ENCODE measurements around the gene TPST2. TPM values are rescaled to one million over a fixed set of nuclear protein-coding genes. Genes with fewer than 3 reads are reported as not detected.
A peak's percentile ranks its signal among the peaks of the same experiment; 100 is the strongest.

TPST2 gene
- total RNA-seq, 4 donors from 2014 or later, result 44.5 to 59.4 (median 51.9) TPM

DNA sequence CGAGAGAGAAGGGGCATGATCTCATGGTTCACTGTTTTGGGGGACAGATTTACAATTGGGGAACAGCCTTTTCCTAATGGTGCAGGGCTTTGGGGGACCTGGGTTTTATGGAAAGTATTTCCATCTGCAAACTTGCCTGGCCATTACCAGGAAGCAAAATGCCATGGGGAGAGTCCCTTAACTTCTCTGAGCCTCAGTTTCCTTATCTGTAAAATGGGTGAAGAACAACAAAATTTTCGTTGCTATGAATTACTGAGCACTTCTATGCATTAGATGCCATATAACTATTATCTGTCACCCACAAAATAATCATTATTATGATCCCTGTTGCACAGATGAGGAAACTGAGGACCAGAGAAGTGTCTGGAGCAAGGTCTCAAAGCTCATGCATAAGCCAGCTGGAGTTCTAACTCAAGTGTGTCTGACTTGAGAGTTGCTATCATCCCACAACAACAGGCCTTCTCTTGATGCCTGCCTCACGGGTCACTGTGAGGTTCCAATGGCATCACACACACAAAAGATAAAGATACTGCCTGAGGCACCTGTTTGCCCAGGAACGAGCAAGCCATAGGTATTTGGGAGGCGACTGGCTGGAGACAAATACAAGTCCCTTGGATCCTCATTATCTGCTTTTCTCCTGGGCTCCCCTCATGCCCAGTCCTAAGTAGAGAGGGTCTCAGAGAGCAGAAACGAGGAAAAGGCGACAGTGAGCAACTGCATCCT lies 15.8 kb downstream of the TPST2 start:
- 78% methylated on average over 6 of the region's 7 CpGs for WGBS
- Histone ChIP-seq H3K27ac (peak overlapping the region; percentile 11), H3K4me1 (peaks cover 11% of the 10 kb centered on the region)

DNA sequence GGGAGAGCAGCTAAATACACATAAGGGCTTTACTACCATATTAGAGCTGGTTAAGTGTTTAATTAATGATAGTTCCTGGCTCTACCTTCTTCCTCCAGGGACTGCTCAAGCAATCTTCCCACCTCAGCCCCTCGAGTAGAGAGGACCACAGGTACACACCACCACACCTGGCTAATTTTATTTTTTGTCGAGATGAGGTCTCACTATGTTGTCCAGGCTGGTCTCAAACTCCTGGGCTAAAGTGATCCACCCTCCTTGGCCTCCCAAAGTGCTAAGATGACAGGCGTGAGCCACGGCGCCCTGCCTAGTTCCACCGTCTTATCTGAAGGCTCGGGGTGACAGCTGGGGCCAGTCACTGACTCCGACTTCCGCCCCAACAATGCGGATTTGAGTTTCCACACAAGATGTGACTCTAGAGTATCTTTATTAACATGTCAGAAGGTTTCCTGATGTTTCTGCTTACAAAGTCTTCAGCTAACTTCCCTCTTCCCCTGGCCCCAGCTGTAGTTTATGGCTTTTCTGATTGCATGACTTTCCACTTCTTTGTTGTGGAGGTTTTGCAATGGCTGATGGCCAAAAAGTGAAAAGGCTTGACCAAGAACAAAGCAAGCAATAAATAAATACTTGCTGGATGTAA lies 16.8 kb downstream of the TPST2 start:
- DNase-seq (ENCODE audit: low spot score in 2 of 2), result no peak
- TF ChIP-seq, protein P1, sequence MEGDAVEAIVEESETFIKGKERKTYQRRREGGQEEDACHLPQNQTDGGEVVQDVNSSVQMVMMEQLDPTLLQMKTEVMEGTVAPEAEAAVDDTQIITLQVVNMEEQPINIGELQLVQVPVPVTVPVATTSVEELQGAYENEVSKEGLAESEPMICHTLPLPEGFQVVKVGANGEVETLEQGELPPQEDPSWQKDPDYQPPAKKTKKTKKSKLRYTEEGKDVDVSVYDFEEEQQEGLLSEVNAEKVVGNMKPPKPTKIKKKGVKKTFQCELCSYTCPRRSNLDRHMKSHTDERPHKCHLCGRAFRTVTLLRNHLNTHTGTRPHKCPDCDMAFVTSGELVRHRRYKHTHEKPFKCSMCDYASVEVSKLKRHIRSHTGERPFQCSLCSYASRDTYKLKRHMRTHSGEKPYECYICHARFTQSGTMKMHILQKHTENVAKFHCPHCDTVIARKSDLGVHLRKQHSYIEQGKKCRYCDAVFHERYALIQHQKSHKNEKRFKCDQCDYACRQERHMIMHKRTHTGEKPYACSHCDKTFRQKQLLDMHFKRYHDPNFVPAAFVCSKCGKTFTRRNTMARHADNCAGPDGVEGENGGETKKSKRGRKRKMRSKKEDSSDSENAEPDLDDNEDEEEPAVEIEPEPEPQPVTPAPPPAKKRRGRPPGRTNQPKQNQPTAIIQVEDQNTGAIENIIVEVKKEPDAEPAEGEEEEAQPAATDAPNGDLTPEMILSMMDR (IDR thresholded peaks at IDR 0.05), result no peak
- no peak for TF ChIP-seq POLR2A (IDR thresholded peaks at IDR 0.05)
- no peak for TF ChIP-seq EP300 (IDR thresholded peaks at IDR 0.05)
- no peak for TF ChIP-seq POLR2AphosphoS5 (IDR thresholded peaks at IDR 0.05)
- peaks cover 16% of the 10 kb centered on the region for H3K4me1 ChIP-seq
- H3K4me3 ChIP-seq, result no peak overlapping the region
- no peaks in the 10 kb centered on the region for H3K9me3 ChIP-seq
- WGBS, result 67% methylated on average over 10 of the region's 10 CpGs
- H3K27me3 ChIP-seq, result no peaks in the 10 kb centered on the region
- H3K36me3 ChIP-seq, result no peaks in the 10 kb centered on the region
- no peak overlapping the region for H3K27ac ChIP-seq

More for the DNA sequence above, 15.8 kb downstream of the TPST2 start:
- no peaks in the 10 kb centered on the region for H3K9me3 ChIP-seq
- H3K27me3 ChIP-seq, result no peaks in the 10 kb centered on the region
- no peaks in the 10 kb centered on the region for H3K36me3 ChIP-seq
- no peak for DNase-seq (ENCODE audit: low spot score in 2 of 2)
- no peak overlapping the region for H3K4me3 ChIP-seq
- TF ChIP-seq EP300 (IDR thresholded peaks at IDR 0.05), result no peak
- TF ChIP-seq POLR2A (IDR thresholded peaks at IDR 0.05), result no peak
- TF ChIP-seq POLR2AphosphoS5 (IDR thresholded peaks at IDR 0.05), result no peak
- TF ChIP-seq, protein P1 (IDR thresholded peaks at IDR 0.05), result no peak

DNA sequence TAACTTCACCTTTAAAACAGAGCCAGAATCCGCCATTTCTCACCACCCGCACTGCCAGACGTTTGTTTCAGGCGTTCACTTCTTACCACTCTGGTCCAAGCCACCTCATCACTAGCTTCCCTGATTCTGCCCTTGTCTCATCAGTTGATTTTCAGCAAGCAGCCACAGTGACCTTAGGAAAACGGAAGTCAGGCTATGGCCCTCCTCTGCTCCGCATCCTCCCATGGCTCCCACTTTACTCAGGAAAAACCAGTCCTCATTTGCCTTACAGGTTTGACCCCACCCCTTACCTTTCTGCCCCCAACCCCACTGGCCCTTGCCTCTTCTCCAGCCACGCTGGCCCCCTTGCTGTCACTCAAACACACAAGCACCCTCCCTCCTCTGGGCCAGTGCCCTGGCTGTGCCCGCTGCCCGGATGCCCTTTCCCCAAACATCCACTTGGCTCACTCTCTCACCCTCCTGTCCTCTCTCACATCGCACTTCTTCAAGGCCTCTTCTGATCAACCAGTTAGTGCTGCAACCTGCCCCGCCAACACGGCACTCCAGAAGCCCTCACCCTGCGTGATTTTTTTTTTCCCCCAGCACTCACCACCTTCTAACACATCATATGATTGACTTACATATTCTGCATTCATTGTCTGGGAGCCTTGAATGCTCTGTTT lies 18.9 kb downstream of the TPST2 start:
- no peaks in the 10 kb centered on the region for H3K36me3 ChIP-seq
- no peak overlapping the region for H3K4me3 ChIP-seq
- no peak for TF ChIP-seq EP300 (IDR thresholded peaks at IDR 0.05)
- TF ChIP-seq, protein P1 (IDR thresholded peaks at IDR 0.05), result no peak
- DNase-seq (ENCODE audit: low spot score in 2 of 2), result no peak
- H3K27me3 ChIP-seq, result no peaks in the 10 kb centered on the region
- WGBS, result 87% methylated on average over 13 of the region's 13 CpGs
- H3K27ac ChIP-seq, result no peak overlapping the region
- no peaks in the 10 kb centered on the region for H3K9me3 ChIP-seq
- peaks cover 33% of the 10 kb centered on the region for H3K4me1 ChIP-seq

DNA sequence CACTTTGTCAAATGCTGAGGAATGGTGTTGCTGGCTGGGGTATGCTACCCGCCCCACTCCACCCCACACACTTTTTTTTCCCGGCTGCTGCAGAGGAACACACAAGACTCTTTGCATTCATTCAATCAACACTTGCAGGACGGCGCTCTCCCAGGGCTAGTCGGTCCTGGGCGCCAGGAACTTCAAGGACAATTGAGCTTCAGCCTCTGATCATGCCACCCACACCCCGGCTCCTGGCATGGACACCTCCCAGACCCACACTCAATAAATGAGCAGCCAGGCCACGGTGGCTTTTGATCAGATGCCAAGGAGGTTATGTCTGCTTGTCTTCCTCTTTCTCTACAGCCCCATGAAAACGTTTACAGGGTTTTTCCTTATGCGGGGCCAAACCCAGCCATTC lies 19.8 kb downstream of the TPST2 start:
- H3K9me3 ChIP-seq, result no peaks in the 10 kb centered on the region
- H3K4me3 ChIP-seq, result no peak overlapping the region
- no peak for DNase-seq (ENCODE audit: low spot score in 2 of 2)
- no peak overlapping the region for H3K27ac ChIP-seq
- WGBS, result 42% methylated on average over 10 of the region's 10 CpGs
- no peaks in the 10 kb centered on the region for H3K27me3 ChIP-seq
- peaks cover 33% of the 10 kb centered on the region for H3K4me1 ChIP-seq
- no peaks in the 10 kb centered on the region for H3K36me3 ChIP-seq
- TF ChIP-seq EP300 (IDR thresholded peaks at IDR 0.05), result no peak
- TF ChIP-seq, protein P1 (IDR thresholded peaks at IDR 0.05), result no peak
- no peak for TF ChIP-seq POLR2AphosphoS5 (IDR thresholded peaks at IDR 0.05)

DNA sequence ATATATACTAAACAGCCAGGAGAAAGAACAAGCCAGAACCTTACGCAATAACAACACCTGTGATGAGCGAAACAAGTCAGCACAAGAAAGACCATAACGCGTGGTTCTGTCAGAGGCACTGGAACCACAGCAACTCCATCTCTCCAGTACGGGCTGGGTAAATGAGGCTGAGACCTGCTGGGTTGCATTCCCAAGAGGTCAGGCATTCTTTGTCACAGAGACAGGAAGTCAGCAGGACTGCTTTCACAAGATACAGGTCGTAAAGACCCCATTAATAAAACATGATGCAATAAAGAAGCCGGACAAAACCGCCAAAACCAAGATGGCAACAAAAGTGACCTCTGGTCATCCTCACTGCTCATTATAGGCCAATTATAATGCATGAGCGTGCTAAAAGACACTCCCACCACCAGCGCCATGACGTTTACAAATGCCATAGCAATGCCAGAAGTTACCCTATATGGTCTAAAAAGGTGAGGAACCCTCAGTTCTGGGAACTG lies 21.7 kb downstream of the TPST2 start:
- Histone ChIP-seq H3K4me3 (no peak overlapping the region), H3K27me3 (no peaks in the 10 kb centered on the region), H3K9me3 (no peaks in the 10 kb centered on the region), H3K27ac (peak overlapping the region; percentile 64), H3K36me3 (no peaks in the 10 kb centered on the region), H3K4me1 (peaks cover 42% of the 10 kb centered on the region)
- DNase-seq (ENCODE audit: low spot score in 2 of 2), result no peak
- TF ChIP-seq POLR2AphosphoS5 (IDR thresholded peaks at IDR 0.05), result peak in 1 of 3 donors; percentile 74
- TF ChIP-seq, protein P1 (IDR thresholded peaks at IDR 0.05), result no peak
- WGBS, result 47% methylated on average over 11 of the region's 11 CpGs
